Neural crest cell (in vitro differentiated cells): ENCODE results near the gene QDPR. TPM values are rescaled to one million over a fixed set of nuclear protein-coding genes. Genes with fewer than 3 reads are reported as not detected.

Experiments
- DNase-seq: peaks from one replicate; pipeline ENCODE4 v3.0.0; 2021; ENCODE audit warnings: low read depth, mixed read lengths, low spot score
- H3K27ac Mint-ChIP-seq: one replicate; pipeline ENCODE4 v1.8.0; 2021; ENCODE audit warnings: mild to moderate bottlenecking, mixed read lengths; ENCODE audit not compliant: unreplicated experiment
- H3K27me3 Mint-ChIP-seq: 2 replicates; pipeline ENCODE4 v1.8.0; 2021; ENCODE audit warnings: low read depth, mild to moderate bottlenecking, mixed read lengths
- H3K36me3 Mint-ChIP-seq: 2 replicates; pipeline ENCODE4 v1.8.0; 2021; ENCODE audit warnings: low read depth, mild to moderate bottlenecking, mixed read lengths
- H3K4me1 Mint-ChIP-seq: 2 replicates; pipeline ENCODE4 v1.8.0; 2021; ENCODE audit warnings: mixed read lengths
- H3K4me3 Mint-ChIP-seq: one replicate; pipeline ENCODE4 v1.8.0; 2021; ENCODE audit warnings: mild to moderate bottlenecking, mixed read lengths
- H3K9me3 Mint-ChIP-seq: 2 replicates; pipeline ENCODE4 v1.8.0; 2021; ENCODE audit warnings: mixed read lengths
- CTCF ChIP-seq: fragments of 200-600 bp; sonication (generic); conservative IDR thresholded peaks from 2 replicates; pipeline ENCODE4 v1.5.0; 2021; ENCODE audit warnings: antibody characterized with exemption, mild to moderate bottlenecking
- total RNA-seq: library from RNA; stranded (reverse); gene quantifications from 2 replicates; pipeline ENCODE4 v1.2.1, GENCODE V29; 2021

Gene QDPR
- total RNA-seq, 1 donor from 2014 or later = 46.5 TPM

DNA sequence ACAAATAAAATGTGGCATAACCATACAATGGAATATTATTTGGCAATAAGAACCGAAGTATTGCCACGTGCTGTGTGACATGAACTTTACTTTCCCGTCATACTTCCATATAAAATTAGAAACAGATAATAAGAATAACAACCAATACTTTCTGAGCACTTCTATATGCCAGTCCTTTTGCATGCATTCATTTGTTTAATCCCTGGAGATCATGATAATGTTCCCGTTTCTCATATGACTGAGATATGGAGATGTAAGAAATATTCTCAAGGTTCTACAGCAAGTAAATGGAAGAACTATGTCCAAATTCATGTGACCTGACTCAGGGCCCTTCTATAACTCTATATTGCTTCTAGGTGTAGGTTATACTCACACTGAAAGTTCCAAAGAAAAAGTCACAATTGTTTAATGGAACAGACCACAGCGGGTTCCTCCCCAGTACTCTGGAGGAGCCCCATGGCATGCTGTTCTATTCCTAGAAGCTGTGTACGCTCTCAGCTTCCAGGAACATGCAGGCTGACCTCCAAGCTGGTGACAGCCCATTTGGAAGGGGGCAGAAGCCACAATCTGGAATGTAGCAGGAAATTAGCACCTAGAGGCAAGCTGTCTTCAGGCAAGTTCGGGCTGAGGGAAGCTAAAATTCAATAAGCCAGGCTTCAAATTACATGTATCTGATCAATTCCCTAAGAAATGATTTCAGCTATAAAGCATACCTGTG is 31.5 kb downstream of the QDPR start:
- H3K4me1 Mint-ChIP-seq = peaks cover 8% of the 10 kb centered on the region
- no peak overlapping the region for H3K4me3 Mint-ChIP-seq
- H3K27me3 Mint-ChIP-seq = no peaks in the 10 kb centered on the region
- DNase-seq = no peak
- no peak for TF ChIP-seq CTCF
- no peaks in the 10 kb centered on the region for H3K36me3 Mint-ChIP-seq
- H3K27ac Mint-ChIP-seq = no peak overlapping the region
- no peaks in the 10 kb centered on the region for H3K9me3 Mint-ChIP-seq

GRCh38 chr4:17477774-17478472 is 34.0 kb downstream of the QDPR start:
- DNase-seq = no peak
- Mint-ChIP-seq H3K36me3 (no peaks in the 10 kb centered on the region), H3K9me3 (no peaks in the 10 kb centered on the region), H3K4me1 (peaks cover 8% of the 10 kb centered on the region), H3K27me3 (no peaks in the 10 kb centered on the region), H3K4me3 (no peak overlapping the region), H3K27ac (no peak overlapping the region)
- TF ChIP-seq CTCF = no peak

GRCh38 chr4:17476853-17477252 is 35.0 kb downstream of the QDPR start:
- no peak for DNase-seq
- H3K36me3 Mint-ChIP-seq = no peaks in the 10 kb centered on the region
- no peak for TF ChIP-seq CTCF
- no peaks in the 10 kb centered on the region for H3K27me3 Mint-ChIP-seq
- H3K27ac Mint-ChIP-seq = no peak overlapping the region
- peaks cover 13% of the 10 kb centered on the region for H3K4me1 Mint-ChIP-seq
- H3K9me3 Mint-ChIP-seq = no peaks in the 10 kb centered on the region
- no peak overlapping the region for H3K4me3 Mint-ChIP-seq

GRCh38 chr4:17475481-17475880 is 36.4 kb downstream of the QDPR start:
- H3K4me3 Mint-ChIP-seq = no peak overlapping the region
- TF ChIP-seq CTCF = no peak
- no peak overlapping the region for H3K27ac Mint-ChIP-seq
- H3K27me3 Mint-ChIP-seq = no peaks in the 10 kb centered on the region
- H3K36me3 Mint-ChIP-seq = no peaks in the 10 kb centered on the region
- H3K4me1 Mint-ChIP-seq = peaks cover 13% of the 10 kb centered on the region
- H3K9me3 Mint-ChIP-seq = no peaks in the 10 kb centered on the region
- no peak for DNase-seq

DNA sequence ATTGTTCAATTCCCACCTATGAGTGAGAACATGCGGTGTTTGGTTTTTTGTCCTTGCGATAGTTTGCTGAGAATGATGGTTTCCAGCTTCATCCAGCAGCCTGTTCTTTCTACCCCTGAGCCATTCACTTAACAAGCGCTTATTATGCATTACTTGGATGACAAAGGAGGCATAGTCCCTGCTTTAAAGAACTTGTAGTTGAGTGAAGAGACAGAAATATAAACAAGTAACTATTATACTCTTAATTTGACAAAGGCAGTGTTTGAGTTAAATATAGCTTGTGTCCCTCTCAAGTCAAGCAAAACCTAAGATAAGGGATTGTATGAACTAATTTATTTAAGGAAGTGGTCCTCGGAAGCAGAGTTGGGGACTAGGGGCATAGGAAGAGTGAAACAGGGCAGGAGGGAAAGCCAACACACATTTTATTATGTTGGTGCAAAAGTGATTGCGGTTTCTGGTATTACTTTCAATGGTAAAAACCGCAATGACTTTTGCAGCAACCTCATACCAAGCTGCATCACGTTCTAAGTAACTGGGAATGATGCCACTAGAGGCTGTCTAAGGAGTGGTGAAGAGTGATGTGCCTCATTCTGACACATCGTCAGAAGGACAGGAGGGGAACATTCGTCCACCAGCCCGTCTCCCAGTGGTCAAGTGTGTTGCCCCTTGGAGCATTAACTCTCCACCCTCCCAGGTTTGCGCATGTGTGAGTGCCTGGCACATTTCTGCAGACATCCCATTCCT is 41.8 kb downstream of the QDPR start:
- peak overlapping the region; percentile 16 for H3K4me3 Mint-ChIP-seq
- H3K36me3 Mint-ChIP-seq = no peaks in the 10 kb centered on the region
- no peak for DNase-seq
- H3K4me1 Mint-ChIP-seq = peaks cover 20% of the 10 kb centered on the region
- no peaks in the 10 kb centered on the region for H3K9me3 Mint-ChIP-seq
- H3K27ac Mint-ChIP-seq = no peak overlapping the region
- H3K27me3 Mint-ChIP-seq = no peaks in the 10 kb centered on the region
- TF ChIP-seq CTCF = no peak
